Measurements from ENCODE around the gene LFNG. TPM values are rescaled to one million over a fixed set of nuclear protein-coding genes. Genes with fewer than 3 reads are reported as not detected.
A peak's percentile ranks its signal among the peaks of the same experiment; 100 is the strongest.

LFNG gene
- total and polyA plus RNA-seq, 2 of the 13 experiments (the other 11 are each of a cell fraction or from before 2014, with no cell fraction given) = 0.44 to 1.5 TPM

DNA sequence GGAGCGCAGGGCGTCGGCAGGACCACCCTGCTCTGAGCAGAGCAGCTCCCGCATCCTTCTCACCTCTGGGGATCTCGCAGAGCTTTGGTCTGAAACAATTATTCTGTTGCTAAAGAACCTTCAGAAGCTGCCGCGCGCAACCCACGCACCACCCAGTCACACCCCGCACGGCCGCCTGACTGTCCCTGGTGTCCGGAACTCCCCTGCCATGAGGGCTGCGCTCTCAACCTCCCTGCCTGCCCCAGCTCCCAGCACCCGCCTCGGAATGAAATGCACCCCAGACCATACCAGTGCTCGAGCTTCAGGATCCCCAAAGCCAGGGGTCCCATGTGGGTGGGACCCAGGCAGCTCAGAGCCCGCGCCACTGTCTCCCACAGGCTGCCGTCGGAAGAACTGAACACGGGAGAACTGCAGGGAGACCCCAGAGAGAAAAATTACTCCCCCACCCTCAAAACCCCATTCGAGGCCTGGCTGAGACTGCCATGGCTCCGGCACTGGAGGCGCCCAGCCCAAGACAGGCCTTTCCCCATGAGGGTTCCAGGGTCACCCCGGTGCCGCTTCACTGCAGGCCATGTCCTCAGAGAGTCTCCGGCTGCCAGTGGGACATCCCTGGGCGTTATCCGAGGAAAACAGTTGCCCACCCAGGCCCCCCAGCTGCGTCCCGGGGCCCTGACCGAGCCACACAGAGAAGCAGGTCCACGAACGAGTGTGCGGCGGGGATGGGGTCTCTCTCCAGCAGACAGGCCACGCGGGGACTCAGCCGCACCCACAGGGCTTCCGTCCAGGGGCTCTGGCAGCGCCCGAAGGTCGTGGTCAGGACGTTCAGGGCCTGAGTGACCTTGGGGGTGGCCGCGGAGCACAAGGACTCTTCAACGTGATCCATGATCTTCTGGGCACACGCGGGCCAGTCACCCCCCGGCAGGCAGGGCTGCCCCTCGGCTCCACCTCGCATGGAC lies 23.6 kb downstream of the LFNG start:
- Histone ChIP-seq H3K9ac (ENCODE audit: insufficient read depth, low read depth, low read length) (no peak overlapping the region), H3K4me2 (ENCODE audit: low read depth, low read length) (no peak overlapping the region), H4K20me1 (ENCODE audit: insufficient read depth, low read length) (no peaks in the 10 kb centered on the region), H3K4me3 (replicated peaks in 1 of 3; ENCODE audit: insufficient read depth in 1 of 3, low read depth in 2 of 3, low read length in 3 of 3) (no peak overlapping the region), H3K9me3 (ENCODE audit: low read length) (no peaks in the 10 kb centered on the region), H3K79me2 (ENCODE audit: insufficient read depth, low read length) (no peaks in the 10 kb centered on the region), H3K27me3 (ENCODE audit: control insufficient read depth in 1 of 2, insufficient read depth in 2 of 2, low read length in 2 of 2) (no peaks in the 10 kb centered on the region), H3K36me3 (replicated peaks in 1 of 2; ENCODE audit: control insufficient read depth in 1 of 2, insufficient read depth in 2 of 2, low read length in 2 of 2) (peaks cover 21 to 45% of the 10 kb centered on the region in 2 experiments; a peak in 4 of 5 replicates), H2AFZ (ENCODE audit: low read length) (no peak overlapping the region), H3K4me1 (ENCODE audit: insufficient read depth, low read length) (no peaks in the 10 kb centered on the region), H3K27ac (ENCODE audit: extremely low read length, insufficient read depth, low read length) (no peak overlapping the region)
- DNase-seq (ENCODE audit: low spot score) (no peak), FAIRE-seq (no peak), ATAC-seq (no peak)
- BruUV-seq (replicated peaks) = no TSS peak
- ChIA-PET CTCF (ENCODE audit: low intra/inter-chr PET ratio, low total read pairs) (no interaction called here), POLR2A (interaction anchor here (0.6 kb wide), 1 partner anchor 74 kb away, joined by 3 read pairs; no protein-coding TSS in a partner anchor)
- in situ Hi-C loops (cut with HindIII; ENCODE audit: extremely low pct_ligation_motif_present, low pct_unique_long_range_greater_than_20kb) = no loop called here
- intact Hi-C loops (cut with micrococcal nuclease; ENCODE audit: unreplicated experiment) = no loop called here
- TF ChIP-seq RBFOX2 (IDR thresholded peaks at IDR 0.05; ENCODE audit: low read depth, low read length) (0 out of 2 replicates have a peak, but pooled peaks have one; percentile 41), ZNF768 (CRISPR knock-in tag; IDR thresholded peaks at IDR 0.05) (no peak)
- 95% methylated on average over 31 of the region's 53 CpGs for WGBS (ENCODE audit: low lambda C conversion rate)

DNA sequence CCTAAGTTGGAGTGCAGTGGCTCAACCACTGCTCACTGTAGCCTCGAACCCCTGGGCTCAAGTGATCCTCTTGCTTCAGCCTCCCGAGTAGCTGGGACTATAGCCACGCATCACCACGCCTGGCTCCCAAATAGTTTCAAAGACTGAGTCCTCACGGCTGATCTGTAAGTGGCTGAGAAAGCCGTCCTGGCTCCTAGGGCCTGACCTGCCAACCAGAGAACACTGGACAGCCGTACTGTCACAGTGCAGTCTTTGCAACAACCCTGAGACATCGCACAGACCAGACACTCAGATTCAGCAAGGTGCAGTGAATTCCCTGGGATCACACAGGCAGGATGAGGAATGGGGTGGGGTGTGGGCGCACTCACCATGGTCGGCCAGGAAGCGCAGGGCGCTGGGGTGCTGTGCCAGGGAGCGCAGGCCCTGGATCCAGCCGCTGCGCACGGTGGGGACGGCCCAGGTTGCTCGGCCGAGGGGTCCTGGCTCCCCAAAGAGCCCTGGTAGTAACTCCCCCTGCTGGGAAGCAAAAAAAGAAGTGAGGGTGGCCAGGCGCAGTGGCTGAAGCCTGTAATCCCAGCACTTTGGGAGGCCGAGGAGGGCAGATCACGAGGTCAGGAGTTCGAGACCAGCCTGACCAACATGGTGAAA lies 25.1 kb downstream of the LFNG start:
- H2AFZ ChIP-seq (ENCODE audit: low read length) = no peak overlapping the region
- no peak overlapping the region for H3K27ac ChIP-seq (ENCODE audit: extremely low read length, insufficient read depth, low read length)
- H3K27me3 ChIP-seq (ENCODE audit: control insufficient read depth in 1 of 2, insufficient read depth in 2 of 2, low read length in 2 of 2) = no peaks in the 10 kb centered on the region
- WGBS (ENCODE audit: low lambda C conversion rate) = 98% methylated on average over 13 of the region's 23 CpGs
- H3K79me2 ChIP-seq (ENCODE audit: insufficient read depth, low read length) = no peaks in the 10 kb centered on the region
- H3K4me2 ChIP-seq (ENCODE audit: low read depth, low read length) = no peak overlapping the region
- no peak for FAIRE-seq
- TF ChIP-seq KLF9 (CRISPR knock-in tag; IDR thresholded peaks at IDR 0.05; ENCODE audit: low read depth) (no peak), RBFOX2 (IDR thresholded peaks at IDR 0.05; ENCODE audit: low read depth, low read length) (0 out of 2 replicates have a peak, but pooled peaks have one; percentile 18), ZNF747 (CRISPR knock-in tag; IDR thresholded peaks at IDR 0.05; ENCODE audit: borderline replicate concordance) (no peak), ZNF768 (CRISPR knock-in tag; IDR thresholded peaks at IDR 0.05) (peak; percentile 24; the same call in 1 of the 2 replicates)
- CTCF ChIA-PET (ENCODE audit: low intra/inter-chr PET ratio, low total read pairs) = no interaction called here
- peaks cover 19 to 43% of the 10 kb centered on the region in 2 experiments; a peak in 4 of 5 replicates for H3K36me3 ChIP-seq (replicated peaks in 1 of 2; ENCODE audit: control insufficient read depth in 1 of 2, insufficient read depth in 2 of 2, low read length in 2 of 2)
- in situ Hi-C loops (cut with HindIII; ENCODE audit: extremely low pct_ligation_motif_present, low pct_unique_long_range_greater_than_20kb) (no loop called here), intact Hi-C loops (cut with micrococcal nuclease; ENCODE audit: unreplicated experiment) (no loop called here)
- no peaks in the 10 kb centered on the region for H3K9me3 ChIP-seq (ENCODE audit: low read length)
- no peak overlapping the region for H3K4me3 ChIP-seq (replicated peaks in 1 of 3; ENCODE audit: insufficient read depth in 1 of 3, low read depth in 2 of 3, low read length in 3 of 3)
- BruUV-seq (replicated peaks) = no TSS peak
- H3K4me1 ChIP-seq (ENCODE audit: insufficient read depth, low read length) = no peaks in the 10 kb centered on the region
- POLR2A ChIA-PET = no interaction called here
- H4K20me1 ChIP-seq (ENCODE audit: insufficient read depth, low read length) = no peaks in the 10 kb centered on the region
- no peak overlapping the region for H3K9ac ChIP-seq (ENCODE audit: insufficient read depth, low read depth, low read length)
- DNase-seq (ENCODE audit: low spot score) = no peak
- no peak for ATAC-seq

Data from HepG2 (cell line).